Fibroblast of skin of right biceps (primary cell): ENCODE results near the gene PCDHB11.
"Not testable (repeated sequence)": the region's sequence is repeated elsewhere in the genome, so short reads cannot be mapped to it uniquely, and the experiment has no call there.

Experiments used
- DNase-seq: peaks from one replicate; pipeline ENCODE4 v3.0.0-alpha.2; 2013

The PCDHB11 gene

GRCh38 chr5:141199359-141200235 is at the start of gene PCDHB11:
TSS of gene PCDHB11 (plus strand) at chr5:141199627. CDS start at chr5:141199775, 148 bp downstream.
- no peak for DNase-seq

- DNase-seq = peak; percentile 1
These were observed 49.6 kb upstream of the PCDHB11 start, which contains the start of gene PCDHB6 for GRCh38 chr5:141149812-141150211. TSS of gene PCDHB6 (plus strand) at chr5:141150057. CDS start at chr5:141150258, 201 bp downstream.

DNA sequence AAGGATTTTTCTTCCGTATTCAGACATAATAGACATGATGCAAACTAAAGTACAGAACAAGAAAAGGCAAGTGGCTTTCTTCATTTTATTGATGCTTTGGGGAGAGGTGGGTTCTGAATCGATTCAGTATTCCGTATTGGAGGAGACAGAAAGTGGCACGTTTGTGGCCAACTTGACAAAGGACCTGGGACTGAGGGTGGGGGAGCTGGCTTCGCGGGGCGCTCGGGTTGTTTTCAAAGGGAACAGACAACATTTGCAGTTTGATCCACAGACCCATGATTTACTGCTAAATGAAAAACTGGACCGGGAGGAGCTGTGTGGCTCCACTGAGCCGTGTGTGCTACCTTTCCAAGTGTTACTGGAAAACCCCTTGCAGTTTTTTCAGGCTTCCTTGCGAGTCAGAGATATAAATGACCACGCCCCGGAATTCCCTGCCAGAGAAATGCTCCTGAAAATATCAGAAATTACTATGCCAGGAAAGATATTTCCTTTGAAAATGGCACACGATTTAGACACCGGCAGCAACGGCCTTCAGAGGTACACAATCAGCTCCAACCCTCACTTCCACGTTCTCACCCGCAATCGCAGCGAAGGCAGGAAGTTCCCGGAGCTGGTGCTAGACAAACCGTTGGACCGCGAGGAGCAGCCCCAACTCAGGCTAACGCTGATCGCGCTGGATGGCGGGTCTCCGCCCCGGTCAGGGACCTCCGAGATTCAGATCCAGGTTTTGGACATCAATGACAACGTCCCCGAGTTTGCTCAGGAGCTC is 49.0 kb upstream of the PCDHB11 start:
- no peak for DNase-seq

GRCh38 chr5:141150993-141151325 is 48.5 kb upstream of the PCDHB11 start:
- no peak for DNase-seq

GRCh38 chr5:141151632-141152031 is 47.8 kb upstream of the PCDHB11 start:
- not testable (repeated sequence) for DNase-seq

GRCh38 chr5:141152096-141152495 is 47.3 kb upstream of the PCDHB11 start:
- not testable (repeated sequence) for DNase-seq

DNA sequence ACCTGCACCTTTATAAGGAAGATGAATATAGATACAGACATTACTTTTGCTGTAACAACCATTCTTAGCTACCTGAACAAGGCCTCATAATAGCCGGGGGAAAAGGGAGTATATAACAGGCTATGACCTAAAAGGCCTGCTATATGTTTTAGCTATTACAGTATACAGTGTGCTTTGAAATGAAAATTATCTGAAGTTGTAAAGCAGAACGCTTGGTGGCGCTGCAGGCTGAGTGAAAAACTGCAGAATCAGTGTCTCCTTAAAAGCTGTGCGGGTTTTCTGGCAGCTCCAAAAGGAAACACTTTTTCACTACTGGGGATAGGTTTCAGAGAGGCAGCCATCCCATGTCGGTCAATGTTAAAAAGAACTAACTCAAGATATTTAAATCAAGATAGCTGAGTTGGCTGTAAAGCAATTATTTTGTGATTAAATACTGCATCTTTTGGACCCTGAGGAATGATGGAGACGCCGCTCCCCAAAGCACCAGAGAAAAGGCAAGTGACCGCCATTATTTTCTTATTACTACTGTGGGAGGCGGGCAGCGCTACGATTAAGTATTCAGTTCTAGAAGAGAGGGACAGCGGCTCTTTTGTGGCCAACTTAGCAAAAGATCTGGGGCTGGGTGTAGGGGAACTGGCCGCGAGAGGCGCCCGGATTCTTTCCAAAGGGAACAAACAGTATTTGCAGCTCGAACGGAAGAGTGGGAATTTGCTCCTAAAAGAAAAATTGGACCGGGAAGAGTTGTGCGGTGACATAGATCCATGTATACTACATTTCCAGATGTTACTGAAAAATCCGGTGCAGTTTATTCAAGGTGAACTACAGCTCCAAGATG is 43.7 kb upstream of the PCDHB11 start:
- DNase-seq = no peak

- not testable (repeated sequence) for DNase-seq
These were observed 42.1 kb upstream of the PCDHB11 start for GRCh38 chr5:141157356-141157755.

- DNase-seq = not testable (repeated sequence)
These were observed 41.5 kb upstream of the PCDHB11 start for GRCh38 chr5:141157901-141158300.

DNA sequence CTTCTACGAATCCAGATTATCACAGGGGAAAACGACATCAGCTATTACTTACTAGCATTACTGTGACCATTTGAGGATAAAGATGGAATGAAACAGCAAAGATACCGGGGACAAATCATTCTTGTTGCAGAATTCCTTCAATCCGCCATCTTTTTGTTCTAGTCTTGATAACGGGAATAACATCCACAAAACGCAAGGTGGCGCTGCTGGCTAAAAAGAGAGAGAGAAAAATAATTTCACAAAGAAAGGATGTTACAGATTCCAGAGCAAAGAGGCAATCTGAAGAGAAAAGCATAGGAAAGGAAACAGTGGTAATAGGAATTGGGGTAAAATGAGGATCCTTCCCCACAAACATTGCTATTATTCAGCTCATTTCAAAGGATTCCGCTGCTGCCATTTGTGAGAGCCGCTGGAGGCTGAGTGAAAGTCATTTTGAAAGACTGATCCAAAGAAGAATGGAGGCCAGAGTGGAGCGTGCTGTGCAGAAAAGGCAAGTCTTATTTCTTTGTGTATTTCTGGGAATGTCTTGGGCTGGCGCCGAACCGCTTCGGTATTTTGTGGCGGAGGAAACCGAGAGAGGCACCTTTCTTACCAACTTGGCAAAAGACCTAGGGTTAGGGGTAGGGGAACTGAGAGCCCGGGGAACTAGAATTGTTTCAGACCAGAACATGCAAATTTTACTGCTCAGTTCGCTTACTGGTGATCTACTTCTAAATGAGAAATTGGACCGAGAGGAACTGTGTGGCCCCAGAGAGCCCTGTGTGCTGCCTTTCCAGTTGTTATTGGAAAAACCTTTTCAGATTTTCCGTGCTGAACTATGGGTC is 26.8 kb upstream of the PCDHB11 start, which contains the start of gene PCDHB7:
TSS of gene PCDHB7 (plus strand) at position 264 of the 824 bp plus-strand sequence. CDS start at position 456, 192 bp downstream.
- DNase-seq = peak; percentile 17

DNA sequence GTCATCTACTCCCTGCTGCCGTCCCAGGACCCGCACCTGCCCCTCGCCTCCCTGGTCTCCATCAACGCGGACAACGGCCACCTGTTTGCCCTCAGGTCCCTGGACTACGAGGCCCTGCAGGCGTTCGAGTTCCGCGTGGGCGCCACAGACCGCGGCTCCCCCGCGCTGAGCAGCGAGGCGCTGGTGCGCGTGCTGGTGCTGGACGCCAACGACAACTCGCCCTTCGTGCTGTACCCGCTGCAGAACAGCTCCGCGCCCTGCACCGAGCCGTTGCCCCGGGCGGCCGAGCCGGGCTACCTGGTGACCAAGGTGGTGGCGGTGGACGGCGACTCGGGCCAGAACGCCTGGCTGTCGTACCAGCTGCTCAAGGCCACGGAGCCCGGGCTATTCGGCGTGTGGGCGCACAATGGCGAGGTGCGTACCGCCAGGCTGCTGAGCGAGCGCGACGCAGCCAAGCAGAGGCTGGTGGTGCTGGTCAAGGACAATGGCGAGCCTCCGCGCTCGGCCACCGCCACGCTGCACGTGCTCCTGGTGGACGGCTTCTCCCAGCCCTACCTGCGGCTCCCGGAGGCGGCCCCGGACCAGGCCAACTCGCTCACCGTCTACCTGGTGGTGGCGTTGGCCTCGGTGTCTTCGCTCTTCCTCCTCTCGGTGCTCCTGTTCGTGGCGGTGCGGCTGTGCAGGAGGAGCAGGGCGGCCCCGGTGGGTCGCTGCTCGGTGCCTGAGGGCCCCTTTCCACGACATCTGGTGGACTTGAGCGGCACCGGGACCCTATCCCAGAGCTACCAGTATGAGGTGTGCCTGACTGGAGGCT is 24.9 kb upstream of the PCDHB11 start:
- DNase-seq = not testable (repeated sequence)

DNA sequence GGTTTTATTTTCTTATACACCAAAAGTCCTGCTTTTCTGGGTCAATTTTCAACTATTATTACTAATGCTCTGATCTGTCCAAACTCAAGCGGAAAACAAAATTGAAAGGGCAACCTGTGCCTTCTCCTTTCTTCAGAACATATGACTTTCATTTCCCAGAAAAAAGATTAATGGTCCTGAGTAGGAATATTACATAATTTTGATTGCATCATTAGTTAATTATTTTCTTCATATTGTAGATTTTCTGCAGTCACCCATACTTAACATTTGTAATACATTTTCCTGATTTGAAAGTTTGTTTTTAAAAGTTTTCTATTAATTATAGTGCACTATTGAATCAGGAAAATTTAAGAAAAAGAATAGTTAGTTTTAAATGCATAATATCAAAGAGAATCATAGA is 23.5 kb upstream of the PCDHB11 start:
- DNase-seq = no peak

DNA sequence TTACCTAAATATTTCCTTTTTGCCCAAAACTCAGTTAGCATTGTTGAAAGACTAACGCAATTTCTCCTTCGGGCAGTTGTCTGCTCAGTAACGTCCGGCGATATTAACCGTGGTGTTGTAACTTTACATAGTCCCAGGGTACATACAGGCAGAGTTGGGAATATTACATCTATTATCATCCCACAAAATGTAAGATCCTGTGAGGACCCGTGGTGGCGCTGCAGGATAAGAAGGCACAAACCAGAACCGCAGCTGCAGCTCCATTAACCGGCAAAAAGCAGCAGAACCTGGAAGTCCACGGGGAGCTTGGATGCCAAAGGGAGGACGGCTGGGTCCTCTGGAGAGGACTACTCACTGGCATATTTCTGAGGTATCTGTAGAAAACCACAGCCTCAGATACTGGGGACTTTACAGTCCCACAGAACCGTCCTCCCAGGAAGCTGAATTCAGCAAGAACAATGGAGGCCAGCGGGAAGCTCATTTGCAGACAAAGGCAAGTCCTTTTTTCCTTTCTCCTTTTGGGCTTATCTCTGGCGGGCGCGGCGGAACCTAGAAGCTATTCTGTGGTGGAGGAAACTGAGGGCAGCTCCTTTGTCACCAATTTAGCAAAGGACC is 21.7 kb upstream of the PCDHB11 start, which contains the start of gene PCDHB8:
TSS of gene PCDHB8 (plus strand) at position 214 of the 615 bp plus-strand sequence. CDS start at position 459, 245 bp downstream.
- not testable (repeated sequence) for DNase-seq

GRCh38 chr5:141179371-141179770 is 20.1 kb upstream of the PCDHB11 start:
- DNase-seq = not testable (repeated sequence)

- not testable (repeated sequence) for DNase-seq
These were observed 19.6 kb upstream of the PCDHB11 start for GRCh38 chr5:141179876-141180275.

DNA sequence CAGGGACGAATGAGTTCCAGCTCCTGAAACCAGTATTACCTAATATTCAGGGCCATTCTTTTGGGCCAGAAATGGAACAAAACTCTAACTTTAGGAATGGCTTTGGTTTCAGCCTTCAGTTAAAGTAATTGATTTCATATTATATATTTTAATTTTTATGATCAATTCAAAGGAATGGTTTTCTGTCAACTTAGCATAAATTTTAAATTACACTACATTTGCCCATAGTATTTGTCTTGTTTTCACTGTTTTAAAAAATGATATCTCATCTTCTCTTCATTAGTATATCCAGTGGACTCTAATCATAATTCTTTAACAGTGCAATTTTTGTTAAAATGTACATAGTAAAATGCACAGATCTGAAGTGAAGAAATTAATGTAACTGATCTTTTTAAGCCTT is 19.1 kb upstream of the PCDHB11 start:
- no peak for DNase-seq

DNA sequence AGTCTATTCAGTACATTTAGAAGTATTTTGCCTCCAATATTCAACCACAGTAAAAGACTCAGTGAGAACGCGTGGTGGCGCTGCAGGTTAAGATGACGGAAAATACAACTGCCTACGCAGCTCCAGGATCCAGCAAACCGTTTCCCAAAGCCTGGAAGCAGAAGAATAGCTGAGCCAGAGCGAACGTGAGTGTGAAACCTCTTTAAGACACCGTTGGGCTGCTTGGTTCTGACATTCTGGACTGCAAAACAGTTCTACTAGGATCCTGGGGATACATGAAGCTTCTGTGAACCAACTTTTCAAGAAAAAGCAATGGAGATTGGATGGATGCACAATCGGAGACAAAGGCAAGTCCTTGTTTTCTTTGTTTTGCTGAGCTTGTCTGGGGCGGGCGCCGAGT is 17.2 kb upstream of the PCDHB11 start, which contains the start of gene PCDHB16:
TSS of gene PCDHB16 (plus strand) at position 140 of the 400 bp plus-strand sequence. CDS start at position 313, 173 bp downstream.
- DNase-seq = peak; percentile 16

- DNase-seq = not testable (repeated sequence)
These were observed 15.1 kb upstream of the PCDHB11 start for GRCh38 chr5:141184117-141184855.

- DNase-seq = no peak
These were observed 12.4 kb upstream of the PCDHB11 start, which contains the start of gene PCDHB9 for GRCh38 chr5:141186897-141187512. TSS of gene PCDHB9 (plus strand) at chr5:141187161. CDS start at chr5:141187319, 158 bp downstream.
